Osteocyte (in vitro differentiated cells): Measurements from ENCODE around the gene TIAM2. TPM values are rescaled to one million over a fixed set of nuclear protein-coding genes. Genes with fewer than 3 reads are reported as not detected.

ENCODE experiments used
- DNase-seq: peaks from one replicate; pipeline ENCODE4 v3.0.0; 2021; ENCODE audit warnings: mixed read lengths; ENCODE audit not compliant: unreplicated experiment; ENCODE audit errors: extremely low spot score
- H3K27ac Mint-ChIP-seq: one replicate; pipeline ENCODE4 v1.8.0; 2021; ENCODE audit warnings: mild to moderate bottlenecking, mixed read lengths; ENCODE audit not compliant: unreplicated experiment
- H3K27me3 Mint-ChIP-seq: one replicate; pipeline ENCODE4 v1.8.0; 2021; ENCODE audit warnings: mixed read lengths; ENCODE audit not compliant: unreplicated experiment
- H3K36me3 Mint-ChIP-seq: one replicate; pipeline ENCODE4 v1.8.0; 2021; ENCODE audit warnings: mixed read lengths; ENCODE audit not compliant: unreplicated experiment
- H3K4me1 Mint-ChIP-seq: one replicate; pipeline ENCODE4 v1.8.0; 2021; ENCODE audit warnings: mixed read lengths; ENCODE audit not compliant: unreplicated experiment
- H3K4me3 Mint-ChIP-seq: one replicate; pipeline ENCODE4 v1.8.0; 2021; ENCODE audit warnings: mild to moderate bottlenecking, moderate library complexity, mixed read lengths; ENCODE audit not compliant: unreplicated experiment
- H3K9me3 Mint-ChIP-seq: one replicate; pipeline ENCODE4 v1.8.0; 2021; ENCODE audit warnings: mixed read lengths; ENCODE audit not compliant: unreplicated experiment
- CTCF ChIP-seq: fragments of 200-600 bp; sonication (generic); IDR thresholded peaks from 2 replicates; pipeline ENCODE4 v1.5.0; 2021; ENCODE audit warnings: antibody characterized with exemption, mild to moderate bottlenecking, moderate library complexity
- long read RNA-seq: library from polyadenylated mRNA; unstranded; transcript quantifications from one replicate; pipeline ENCODE4 v2.0.0, GENCODE V29; 2021
- total RNA-seq: library from RNA; stranded (reverse); gene quantifications from 2 replicates; pipeline ENCODE4 v1.2.1, GENCODE V29; 2021

The TIAM2 gene
- total RNA-seq = 11.2 and 12.9 TPM in 2 replicates
- long read RNA-seq, partial matches to known transcripts = 10 of 16 reads
- long read RNA-seq, other reads (novel, unspliced or antisense) = 4 of 16 reads

- Mint-ChIP-seq H3K36me3 (no peaks in the 10 kb centered on the region), H3K4me3 (peak within 1 kb of the TSS; percentile 76), H3K4me1 (peaks cover 15% of the 10 kb centered on the region), H3K27ac (no peak within 1 kb of the TSS), H3K27me3 (no peaks in the 10 kb centered on the region), H3K9me3 (no peaks in the 10 kb centered on the region)
- no peak for TF ChIP-seq CTCF
- DNase-seq = peak; percentile 84
These were observed at the start of gene TIAM2 for GRCh38 chr6:154995254-154996015. TIAM2 (plus strand) TSS chr6:154995315; CDS start chr6:155129224, 133,909 bp downstream.

GRCh38 chr6:154950979-154951344 lies 44.2 kb upstream of the TIAM2 start:
- no peaks in the 10 kb centered on the region for H3K27me3 Mint-ChIP-seq
- peaks cover 8% of the 10 kb centered on the region for H3K4me1 Mint-ChIP-seq
- no peak for TF ChIP-seq CTCF

GRCh38 chr6:154951345-154952200 lies 43.5 kb upstream of the TIAM2 start:
- no peaks in the 10 kb centered on the region for H3K27me3 Mint-ChIP-seq
- no peak for DNase-seq
- H3K4me1 Mint-ChIP-seq = peaks cover 8% of the 10 kb centered on the region
- no peak overlapping the region for H3K27ac Mint-ChIP-seq
- no peak overlapping the region for H3K4me3 Mint-ChIP-seq
- H3K36me3 Mint-ChIP-seq = peaks cover 21% of the 10 kb centered on the region
- H3K9me3 Mint-ChIP-seq = no peaks in the 10 kb centered on the region
- no peak for TF ChIP-seq CTCF

More at GRCh38 chr6:154950979-154951344, 44.2 kb upstream of the TIAM2 start:
- H3K27ac Mint-ChIP-seq = no peak overlapping the region
- DNase-seq = no peak
- peaks cover 17% of the 10 kb centered on the region for H3K36me3 Mint-ChIP-seq
- H3K9me3 Mint-ChIP-seq = no peaks in the 10 kb centered on the region
- H3K4me3 Mint-ChIP-seq = no peak overlapping the region

- Mint-ChIP-seq H3K9me3 (no peaks in the 10 kb centered on the region), H3K4me1 (peaks cover 14% of the 10 kb centered on the region), H3K4me3 (no peak overlapping the region), H3K27ac (no peak overlapping the region), H3K27me3 (no peaks in the 10 kb centered on the region), H3K36me3 (peaks cover 19% of the 10 kb centered on the region)
- DNase-seq = no peak
- TF ChIP-seq CTCF = no peak
These were observed 41.5 kb upstream of the TIAM2 start for GRCh38 chr6:154953644-154954043.

GRCh38 chr6:154954347-154954746 lies 40.8 kb upstream of the TIAM2 start:
- H3K27ac Mint-ChIP-seq = no peak overlapping the region
- H3K27me3 Mint-ChIP-seq = no peaks in the 10 kb centered on the region
- H3K4me1 Mint-ChIP-seq = peaks cover 17% of the 10 kb centered on the region
- peaks cover 16% of the 10 kb centered on the region for H3K36me3 Mint-ChIP-seq
- no peaks in the 10 kb centered on the region for H3K9me3 Mint-ChIP-seq
- no peak overlapping the region for H3K4me3 Mint-ChIP-seq
- no peak for DNase-seq
- no peak for TF ChIP-seq CTCF
